T-helper 1 cell (primary cell): ENCODE data around the gene NPB.

Source experiments
- DNase-seq, 5 donors: peaks; one replicate each; pipeline ENCODE4 v3.0.0-alpha.2; 2012 to 2020

NPB gene

GRCh38 chr17:81869221-81870130, 32.6 kb upstream of the NPB start:
- DNase-seq, result peak in 1 of 5 donors; percentile 33

- DNase-seq, result peak in 3 of 5 donors; percentile 25 to 71 (median 42)
Observed at GRCh38 chr17:81870131-81870980, 31.7 kb upstream of the NPB start.

GRCh38 chr17:81870981-81871386, 31.1 kb upstream of the NPB start, which contains the start of gene ARHGDIA:
Gene ARHGDIA, minus strand, starts transcription at chr17:81871337. Its CDS starts 1,407 bp downstream, at chr17:81869930.
- DNase-seq, result no peak

DNA sequence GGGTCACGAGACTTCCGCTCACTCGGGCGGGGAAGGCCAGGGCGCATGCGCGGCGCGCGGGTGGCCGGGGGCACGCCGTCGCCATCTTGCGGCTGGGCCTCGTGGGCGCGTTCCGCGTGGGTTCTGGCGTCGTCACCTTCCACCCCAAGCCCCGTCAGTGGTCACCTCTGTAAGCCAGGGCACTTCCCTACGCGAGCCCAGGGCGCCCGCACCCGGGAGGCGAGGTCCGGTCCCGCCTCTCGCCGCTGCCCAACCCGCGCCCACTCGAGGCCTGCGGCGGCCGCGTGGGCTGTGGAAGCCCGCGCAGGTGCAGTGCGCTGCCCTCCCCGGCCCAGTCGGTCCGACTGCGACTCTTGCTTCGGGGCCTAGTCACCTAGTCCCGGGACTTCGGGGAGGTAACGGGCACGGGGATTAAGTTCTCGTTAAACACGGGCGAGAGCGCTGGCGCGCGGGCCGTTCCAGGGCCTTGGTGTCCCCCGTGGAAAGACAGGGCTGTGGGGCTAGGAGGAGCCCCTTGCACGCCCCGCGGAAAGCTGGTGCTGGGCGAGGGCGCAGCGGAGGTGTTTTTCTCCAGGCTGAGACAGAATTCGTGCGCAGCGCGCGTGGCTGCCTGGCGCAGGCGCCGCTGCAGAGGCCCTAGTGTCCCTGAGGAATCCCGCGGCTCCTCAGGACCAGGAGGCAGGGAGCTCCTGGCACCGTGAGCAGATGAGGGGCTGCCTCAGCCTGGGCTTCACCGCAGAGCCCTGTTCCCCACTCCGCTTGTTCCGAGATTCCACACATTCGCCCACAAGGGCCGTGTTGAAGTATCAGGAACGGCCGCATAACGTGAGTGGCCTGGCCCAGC, 30.4 kb upstream of the NPB start:
- peak; percentile 92 to 96 (median 94) for DNase-seq

- DNase-seq, result no peak
Observed at GRCh38 chr17:81877569-81877968, 24.5 kb upstream of the NPB start.

DNA sequence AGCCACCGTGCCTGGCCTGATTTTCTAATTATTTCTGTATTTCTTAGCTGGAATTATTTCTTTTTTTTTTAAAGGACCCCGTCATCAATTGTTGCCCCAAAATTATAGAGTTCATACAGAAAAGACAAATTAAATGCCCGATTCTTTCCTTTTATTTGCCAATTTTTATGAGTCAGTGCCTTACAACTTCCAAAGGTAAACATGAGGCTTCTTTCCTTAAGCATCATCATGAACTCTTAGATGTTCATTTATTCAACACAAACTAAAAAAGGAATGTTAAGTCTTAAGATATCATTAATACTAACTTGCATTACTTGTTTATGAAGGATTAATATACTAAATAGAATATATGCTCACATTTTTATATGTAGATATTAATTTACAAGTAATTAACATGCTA, 23.7 kb upstream of the NPB start:
- DNase-seq, result no peak

DNA sequence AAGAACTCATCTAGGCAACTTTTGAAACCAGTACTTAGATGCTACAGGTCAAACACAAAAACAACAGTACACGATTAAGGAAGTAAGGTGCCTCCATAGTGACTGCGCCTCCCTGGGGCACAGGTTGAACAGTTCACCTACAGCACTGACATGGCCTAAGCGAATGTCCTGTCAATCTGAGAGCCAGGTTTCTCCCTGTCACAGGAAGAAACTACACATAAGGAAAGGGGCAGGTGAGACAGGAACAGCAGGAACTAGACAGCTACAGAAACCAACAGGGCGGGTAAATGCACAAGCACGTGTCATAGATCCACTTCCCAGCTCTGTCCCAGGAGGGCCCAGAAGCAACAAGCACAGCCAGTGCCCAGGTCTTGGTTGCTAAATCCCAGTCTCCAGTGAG, 22.9 kb upstream of the NPB start:
- DNase-seq, result no peak

GRCh38 chr17:81884520-81884919, 17.5 kb upstream of the NPB start:
- DNase-seq, result no peak

- no peak for DNase-seq
Observed at GRCh38 chr17:81884968-81885367, 17.1 kb upstream of the NPB start.

DNA sequence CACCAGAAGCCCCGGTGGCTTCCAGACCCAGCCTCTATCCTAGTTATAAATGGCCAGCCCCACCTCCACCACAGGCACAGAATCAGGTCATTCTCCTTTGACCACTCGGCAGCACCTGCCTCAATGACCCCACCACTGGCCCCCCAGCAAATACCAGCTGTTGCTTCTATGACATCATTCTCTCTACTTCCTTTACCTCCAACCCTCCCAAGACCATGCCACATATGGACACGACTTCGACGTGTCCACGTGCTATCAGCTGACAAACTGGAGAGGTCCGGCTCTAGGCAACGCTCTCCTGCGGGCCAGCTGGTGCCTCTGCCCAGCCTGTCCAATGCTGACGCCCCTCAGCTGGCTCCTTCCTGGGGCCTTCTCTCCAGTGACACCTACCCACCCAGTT, 16.6 kb upstream of the NPB start:
- DNase-seq, result no peak

GRCh38 chr17:81885869-81886548, 16.0 kb upstream of the NPB start:
- DNase-seq, result no peak

- no peak for DNase-seq
Observed at GRCh38 chr17:81888105-81888987, 13.7 kb upstream of the NPB start.

GRCh38 chr17:81888988-81889595, 12.9 kb upstream of the NPB start:
- DNase-seq, result no peak

DNA sequence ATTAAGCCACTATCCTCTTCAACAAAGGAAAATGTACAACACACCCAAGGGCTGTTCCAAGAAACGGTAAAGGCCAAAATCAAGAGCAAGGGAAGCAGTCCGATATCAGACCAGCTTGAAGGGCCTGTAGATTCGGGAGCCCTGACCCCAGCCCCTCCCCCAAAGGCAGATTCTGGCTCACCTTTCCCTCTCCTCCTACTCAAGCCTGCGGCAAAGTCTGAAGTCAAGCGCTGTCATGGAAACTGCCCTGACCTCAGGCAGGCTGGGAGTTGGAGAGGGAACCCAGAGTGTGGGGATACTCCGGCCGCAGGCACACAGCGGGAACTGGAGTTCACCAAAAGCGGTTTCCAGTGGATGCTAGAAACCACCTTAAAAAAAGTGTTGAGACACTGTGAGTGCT, 12.4 kb upstream of the NPB start:
- no peak for DNase-seq

DNA sequence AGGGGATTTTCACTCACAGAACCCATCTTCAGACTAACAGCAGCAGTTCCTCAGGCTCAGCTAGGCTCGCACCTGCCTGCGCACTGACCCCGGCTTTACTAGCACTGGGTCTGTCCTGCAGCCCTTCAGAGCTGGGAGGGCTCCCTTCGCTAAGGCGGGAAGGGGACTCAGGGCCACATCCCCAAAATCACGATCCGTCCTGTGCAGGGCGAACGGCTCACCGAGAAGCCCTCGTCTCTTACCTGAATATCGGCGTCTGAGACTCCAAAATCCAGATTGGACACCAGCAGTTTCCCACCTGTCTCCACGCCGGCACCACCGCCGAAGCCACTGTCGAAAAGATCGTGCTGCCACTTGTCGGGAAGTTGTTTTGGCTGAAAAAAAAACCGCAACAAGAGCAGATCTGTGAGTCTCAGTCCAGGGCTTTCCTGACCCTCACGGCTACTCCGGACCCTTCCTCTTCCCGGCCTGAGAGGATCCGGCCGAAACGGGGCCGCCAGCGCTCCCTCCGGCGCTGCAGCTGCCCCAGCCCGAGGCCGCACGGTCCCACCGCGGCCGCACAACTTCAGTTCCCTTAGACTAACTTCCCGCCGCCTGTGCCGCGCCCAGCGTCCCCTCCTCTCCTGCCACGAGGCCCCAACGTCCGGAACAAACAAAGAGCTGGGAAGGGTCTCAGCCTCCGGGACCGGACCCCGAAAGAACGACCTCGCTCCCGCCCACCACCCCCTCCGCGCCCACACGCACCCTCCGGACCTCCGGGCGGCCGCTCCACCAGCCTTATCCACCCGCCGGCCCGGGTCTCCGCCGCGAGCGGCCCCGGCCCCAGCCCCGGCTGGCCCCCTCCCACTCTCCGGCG, 11.4 kb upstream of the NPB start:
- peak in 2 of 5 donors; percentile 15 to 31 for DNase-seq

GRCh38 chr17:81891303-81891552, 10.8 kb upstream of the NPB start:
- peak in 1 of 5 donors; percentile 8 for DNase-seq

GRCh38 chr17:81895400-81895799, 6.6 kb upstream of the NPB start:
- no peak for DNase-seq

DNA sequence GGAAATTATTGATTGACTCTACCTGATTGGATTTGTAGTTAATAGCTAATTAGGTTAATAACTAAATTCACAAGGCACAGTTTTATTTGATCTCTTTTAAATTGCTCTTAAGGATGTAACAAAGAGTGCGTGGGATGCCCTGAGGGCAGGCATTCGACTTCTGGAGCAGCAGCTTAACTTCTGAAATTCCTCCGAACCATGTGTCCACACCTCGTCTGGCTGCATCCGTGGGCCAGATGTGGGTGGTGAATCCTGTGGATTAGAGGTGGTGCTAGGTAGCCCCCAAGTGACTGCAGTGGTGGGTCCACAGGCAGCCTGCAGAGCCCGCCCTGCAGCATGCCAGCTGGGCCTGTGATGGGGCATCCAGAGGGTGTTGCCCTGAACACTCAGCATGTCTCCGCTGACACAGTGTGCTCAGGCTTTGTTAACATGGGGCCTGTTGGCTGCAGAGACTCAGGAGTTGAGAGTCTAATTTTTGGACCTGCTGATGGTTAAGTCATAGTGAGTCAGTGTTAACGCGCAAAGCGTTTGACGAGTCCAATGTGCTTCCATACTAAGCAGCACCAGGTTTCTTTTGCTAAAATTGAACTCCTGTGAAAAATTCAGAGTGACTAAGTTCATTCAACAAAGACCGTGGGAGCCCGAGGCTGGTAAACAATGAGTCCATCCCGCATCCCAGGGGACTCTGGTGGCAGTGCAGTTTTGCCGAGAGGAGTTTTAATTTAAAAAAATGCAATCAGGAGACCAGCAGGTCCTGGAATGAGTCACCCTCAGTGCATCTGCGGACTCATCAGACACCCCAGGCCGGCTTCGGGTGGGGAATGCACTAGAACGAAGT, 3.8 kb upstream of the NPB start:
- DNase-seq, result no peak

- no peak for DNase-seq
Observed at GRCh38 chr17:81898885-81899284, 3.2 kb upstream of the NPB start.
